ENCODE results near the gene SEMA4C.

SEMA4C gene

GRCh38 chr2:96824079-96824870, 45.6 kb downstream of the SEMA4C start:
- Histone ChIP-seq H3K36me3 (peaks cover 3% of the 10 kb centered on the region; the same call in 1 of the 2 replicates), H3K4me3 (ENCODE audit: low read depth, low read length) (no peak overlapping the region), H3K4me1 (no peaks in the 10 kb centered on the region), H3K27me3 (no peaks in the 10 kb centered on the region), H3K9me3 (no peaks in the 10 kb centered on the region)
- DNase-seq: no peak
- TF ChIP-seq CTCF (IDR thresholded peaks at IDR 0.05; ENCODE audit: low read depth, low read length): no peak

GRCh38 chr2:96823198-96823597, 46.7 kb downstream of the SEMA4C start:
- TF ChIP-seq CTCF (IDR thresholded peaks at IDR 0.05; ENCODE audit: low read depth, low read length): no peak

GRCh38 chr2:96822786-96823185, 47.1 kb downstream of the SEMA4C start:
- Histone ChIP-seq H3K36me3 (no peaks in the 10 kb centered on the region), H3K9me3 (no peaks in the 10 kb centered on the region), H3K27me3 (no peaks in the 10 kb centered on the region), H3K4me1 (no peaks in the 10 kb centered on the region), H3K4me3 (ENCODE audit: low read depth, low read length) (no peak overlapping the region)
- no peak for DNase-seq
- no peak for TF ChIP-seq CTCF (IDR thresholded peaks at IDR 0.05; ENCODE audit: low read depth, low read length)

More at GRCh38 chr2:96823198-96823597, 46.7 kb downstream of the SEMA4C start:
- Histone ChIP-seq H3K4me3 (ENCODE audit: low read depth, low read length) (no peak overlapping the region), H3K27me3 (no peaks in the 10 kb centered on the region), H3K36me3 (peaks cover under 1% of the 10 kb centered on the region; the same call in 1 of the 2 replicates), H3K9me3 (no peaks in the 10 kb centered on the region), H3K4me1 (no peaks in the 10 kb centered on the region)
- DNase-seq: no peak

GRCh38 chr2:96821113-96821675, 48.7 kb downstream of the SEMA4C start:
- TF ChIP-seq CTCF (IDR thresholded peaks at IDR 0.05; ENCODE audit: low read depth, low read length): no peak
- Histone ChIP-seq H3K4me3 (ENCODE audit: low read depth, low read length) (no peak overlapping the region), H3K36me3 (no peaks in the 10 kb centered on the region), H3K27me3 (no peaks in the 10 kb centered on the region), H3K9me3 (no peaks in the 10 kb centered on the region), H3K4me1 (no peaks in the 10 kb centered on the region)
- no peak for DNase-seq

GRCh38 chr2:96819876-96820511, 49.9 kb downstream of the SEMA4C start:
- no peak for TF ChIP-seq CTCF (IDR thresholded peaks at IDR 0.05; ENCODE audit: low read depth, low read length)
- Histone ChIP-seq H3K27me3 (no peaks in the 10 kb centered on the region), H3K4me1 (no peaks in the 10 kb centered on the region), H3K9me3 (no peaks in the 10 kb centered on the region), H3K36me3 (no peaks in the 10 kb centered on the region), H3K4me3 (ENCODE audit: low read depth, low read length) (no peak overlapping the region)
- DNase-seq: no peak

Data from BE2C (cell line).